GM21619 (cell line): Measurements from ENCODE around the gene KIF23.
A peak's percentile ranks its signal among the peaks of the same experiment; 100 is the strongest.

Experiments
- ATAC-seq: cut with Tn5 transposase; IDR thresholded peaks from one replicate; pipeline ENCODE4 v1.9.1; 2021; ENCODE audit not compliant: unreplicated experiment

The KIF23 gene

GRCh38 chr15:69394556-69395282, 19.4 kb upstream of the KIF23 start:
- no peak for ATAC-seq

- ATAC-seq: no peak
Observed at GRCh38 chr15:69395460-69395859, 18.7 kb upstream of the KIF23 start.

- no peak for ATAC-seq
Observed at GRCh38 chr15:69395991-69396390, 18.2 kb upstream of the KIF23 start.

GRCh38 chr15:69398491-69398891, 15.7 kb upstream of the KIF23 start:
- no peak for ATAC-seq

GRCh38 chr15:69400850-69401249, 13.3 kb upstream of the KIF23 start:
- ATAC-seq: no peak

GRCh38 chr15:69402816-69403215, 11.3 kb upstream of the KIF23 start:
- ATAC-seq: no peak

- no peak for ATAC-seq
Observed at GRCh38 chr15:69403594-69403993, 10.6 kb upstream of the KIF23 start.

DNA sequence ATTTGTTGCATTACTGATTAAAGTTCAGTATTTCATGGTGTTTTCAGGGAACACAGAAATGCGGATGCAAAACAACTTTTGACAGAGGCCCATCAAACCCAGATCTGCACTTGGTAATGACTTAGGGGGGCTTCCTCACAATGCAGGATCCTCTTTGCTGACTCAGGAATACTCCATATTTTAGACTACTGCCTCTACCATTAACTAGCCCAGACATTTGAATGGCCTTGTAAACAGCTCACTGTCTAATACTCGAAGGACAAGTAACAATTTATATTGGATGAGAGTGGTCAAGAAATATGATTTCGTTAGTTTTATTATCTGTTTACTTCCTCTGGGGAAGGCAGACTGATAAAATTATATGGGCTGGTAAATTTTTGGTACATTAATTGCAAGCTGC, 9.0 kb upstream of the KIF23 start:
- ATAC-seq: no peak

GRCh38 chr15:69407719-69408400, 6.3 kb upstream of the KIF23 start:
- ATAC-seq: no peak

GRCh38 chr15:69408841-69409240, 5.3 kb upstream of the KIF23 start:
- no peak for ATAC-seq

DNA sequence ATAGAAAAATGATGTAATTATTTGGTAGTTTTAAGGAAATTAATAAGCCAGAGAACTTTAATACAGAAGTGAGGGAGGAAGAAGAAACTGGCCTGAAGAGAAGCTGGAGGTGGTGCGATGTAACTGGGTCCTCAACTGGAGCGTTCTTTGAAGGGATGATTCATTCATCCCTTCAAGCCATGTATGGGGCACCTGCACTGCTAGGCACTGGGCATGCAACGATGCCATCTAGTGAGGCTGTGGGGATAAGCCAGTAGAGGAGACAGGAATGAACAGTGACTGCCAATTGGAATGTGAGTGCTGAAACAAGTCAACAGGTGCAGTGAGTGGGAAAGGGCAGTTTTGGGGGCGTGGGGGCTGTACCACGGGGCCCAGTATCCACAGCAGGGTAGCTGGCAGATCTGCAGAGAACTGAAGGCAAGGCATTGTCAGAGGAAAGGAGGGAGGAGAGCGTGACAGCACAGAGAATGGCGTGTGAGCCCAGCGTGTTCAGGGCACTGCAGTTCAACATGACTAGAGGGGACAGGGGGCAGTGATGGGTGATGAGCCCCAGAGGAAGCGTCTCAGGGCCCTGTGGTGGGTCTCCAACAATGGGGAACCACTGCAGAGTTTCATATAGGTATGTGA, 3.8 kb upstream of the KIF23 start:
- ATAC-seq: no peak

GRCh38 chr15:69412274-69412673, 1.9 kb upstream of the KIF23 start:
- ATAC-seq: no peak

DNA sequence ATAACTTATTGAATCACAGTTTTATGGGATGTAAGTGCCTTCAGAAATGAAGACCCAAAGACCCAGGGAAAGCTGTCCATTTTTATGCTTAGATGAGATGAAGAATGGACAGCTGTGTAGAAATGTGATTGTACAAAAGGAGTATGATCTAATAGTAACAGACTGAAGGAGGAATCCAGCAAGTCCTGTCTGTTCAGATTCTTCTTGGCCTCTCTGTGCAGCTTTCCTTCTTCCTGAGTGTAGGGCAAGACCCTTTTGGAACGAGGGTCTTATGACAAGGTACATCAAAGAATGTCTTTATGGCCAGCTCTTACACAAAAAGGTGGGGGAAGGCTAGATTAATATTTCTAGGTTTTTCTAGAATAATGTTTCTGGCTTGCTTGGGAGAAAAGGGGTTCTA, 1.4 kb upstream of the KIF23 start:
- ATAC-seq: no peak

DNA sequence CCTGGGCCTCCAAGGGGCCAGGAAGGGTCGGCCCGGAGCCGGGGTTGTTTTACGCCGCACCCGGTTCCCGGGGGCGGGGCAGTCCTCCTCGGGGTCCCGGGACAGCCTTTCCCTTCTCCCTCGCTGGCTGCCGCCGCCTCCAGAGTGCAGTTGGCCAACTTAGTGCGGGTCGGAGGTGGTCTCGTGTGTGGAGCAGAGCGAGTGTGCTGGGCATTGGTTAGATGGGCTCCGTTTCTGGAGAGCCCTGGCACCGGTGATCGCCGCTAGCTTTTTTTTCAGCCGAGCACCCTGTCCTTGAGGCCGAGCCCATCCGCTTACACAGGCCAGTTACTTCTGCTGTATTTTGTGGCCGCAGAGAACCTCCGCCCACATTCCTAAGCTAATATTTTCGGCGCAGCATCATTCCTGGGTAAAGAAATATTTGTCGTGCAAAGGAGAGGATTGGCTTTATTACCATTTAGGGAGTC, 585 bp downstream of the KIF23 start:
- ATAC-seq: peak; percentile 35

GRCh38 chr15:69415381-69415780, 1.2 kb downstream of the KIF23 start:
- ATAC-seq: no peak

GRCh38 chr15:69417581-69417980, 3.4 kb downstream of the KIF23 start:
- ATAC-seq: no peak

- no peak for ATAC-seq
Observed at GRCh38 chr15:69421498-69421897, 7.3 kb downstream of the KIF23 start.

DNA sequence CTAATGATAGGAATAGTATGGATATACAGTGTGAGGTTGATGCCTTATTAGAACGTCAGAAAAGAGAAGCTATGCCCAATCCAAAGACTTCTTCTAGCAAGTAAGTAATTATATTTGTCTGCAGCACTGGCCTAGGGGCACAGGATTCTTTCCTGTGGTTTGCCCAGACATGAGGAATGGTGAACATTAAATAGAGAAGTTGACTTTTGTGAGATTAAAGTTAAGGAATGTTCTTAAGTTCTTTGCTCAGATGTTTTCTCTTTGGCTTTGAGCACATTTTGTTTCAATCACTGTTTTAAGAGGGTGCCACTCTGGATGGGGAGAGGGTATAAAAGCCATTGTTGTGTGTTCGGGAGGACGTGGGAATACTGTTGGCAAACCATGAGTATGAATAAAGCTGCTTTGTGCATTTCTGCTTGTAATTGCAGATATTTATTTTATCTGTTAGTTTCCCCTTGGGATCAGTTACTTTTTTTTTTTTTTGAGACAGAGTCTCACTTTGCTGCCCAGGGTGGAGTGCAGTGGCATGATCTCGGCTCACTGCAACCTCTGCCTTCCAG, 8.3 kb downstream of the KIF23 start:
- no peak for ATAC-seq

GRCh38 chr15:69424001-69424400, 9.9 kb downstream of the KIF23 start:
- no peak for ATAC-seq

DNA sequence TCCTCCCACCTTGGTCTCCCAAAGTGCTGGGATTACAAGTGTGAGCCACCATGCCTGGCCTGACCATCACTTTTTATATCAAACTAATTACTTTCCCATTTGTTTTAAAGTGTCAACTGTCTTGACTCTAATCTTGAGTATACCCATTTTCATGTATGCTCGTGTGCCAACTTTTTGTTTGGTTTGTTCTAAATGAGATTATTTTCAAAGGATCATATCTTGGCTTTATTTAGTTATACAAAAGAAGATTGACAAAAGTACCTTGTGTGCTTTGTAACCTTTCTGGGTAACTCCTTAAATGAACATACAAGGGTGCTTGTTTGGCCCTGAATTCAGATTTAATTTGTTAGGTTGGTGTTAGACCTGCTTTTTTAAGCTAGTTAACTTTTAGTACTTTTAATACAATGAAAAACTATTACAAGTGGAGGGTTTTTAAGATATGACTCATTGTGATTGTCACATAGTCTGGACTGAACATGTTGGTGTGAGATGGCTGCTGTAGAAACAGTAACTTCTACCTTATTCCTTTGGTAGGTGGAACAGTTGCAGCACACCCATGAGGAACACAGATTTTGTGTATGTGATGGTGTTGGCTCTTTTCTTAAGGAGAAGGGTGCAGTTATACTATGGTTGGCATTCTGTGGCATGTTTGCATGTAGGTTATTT, 10.7 kb downstream of the KIF23 start:
- no peak for ATAC-seq

DNA sequence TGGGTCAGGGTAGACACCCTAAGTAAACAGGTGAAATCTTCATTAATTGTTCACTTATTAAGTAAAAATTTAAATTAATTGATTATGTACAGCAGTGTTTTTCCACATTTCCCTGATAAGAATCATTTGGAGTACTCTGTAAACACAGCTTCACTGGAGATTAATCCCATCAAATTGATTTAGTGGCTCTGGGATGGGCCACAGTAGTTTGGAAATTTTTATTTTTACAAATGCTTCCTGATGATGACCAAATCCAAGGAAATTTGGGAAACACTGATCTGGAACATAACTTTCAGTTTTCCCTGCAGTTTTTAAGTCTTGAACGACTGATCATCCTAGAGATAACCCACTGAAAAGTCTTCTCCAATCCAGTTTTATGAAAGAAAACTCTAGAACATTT, 19.7 kb downstream of the KIF23 start:
- no peak for ATAC-seq
